Activated T-helper 1 cell treated with anti-CD3 and anti-CD28 coated beads, Interleukin-12 subunit alpha, Interleukin-12 subunit beta, Interleukin-2, Interleukin-4 antibody, amounts not matched to agents 30 ng/mL and 10 ng/mL and 1 ng/mL, durations not matched to agents 14 hours and 24 hours and 36 hours (primary cell): Measurements from ENCODE around the gene MIX23. TPM values are rescaled to one million over a fixed set of nuclear protein-coding genes. Genes with fewer than 3 reads are reported as not detected.

Experiments
- DNase-seq: peaks from one replicate; pipeline ENCODE4 v3.0.0; 2021; ENCODE audit warnings: low spot score
- H3K27ac Mint-ChIP-seq: one replicate; pipeline ENCODE4 v1.8.0; 2021; ENCODE audit warnings: mild to moderate bottlenecking, mixed read lengths
- H3K27me3 Mint-ChIP-seq: one replicate; pipeline ENCODE4 v1.8.0; 2022; ENCODE audit warnings: mild to moderate bottlenecking, moderate library complexity, mixed read lengths; ENCODE audit not compliant: insufficient read depth
- H3K36me3 Mint-ChIP-seq: one replicate; pipeline ENCODE4 v1.8.0; 2021; ENCODE audit warnings: low read depth, mixed read lengths
- H3K4me1 Mint-ChIP-seq: one replicate; pipeline ENCODE4 v1.8.0; 2021; ENCODE audit warnings: low read depth, mixed read lengths
- H3K4me3 Mint-ChIP-seq: one replicate; pipeline ENCODE4 v1.8.0; 2021; ENCODE audit warnings: mild to moderate bottlenecking, moderate library complexity, mixed read lengths
- H3K9me3 Mint-ChIP-seq: one replicate; pipeline ENCODE4 v1.8.0; 2021; ENCODE audit warnings: mixed read lengths
- intact Hi-C: fragments of 100-400 bp; cut with micrococcal nuclease; formaldehyde crosslinking; loops from one replicate; pipeline ENCODE4 v1.15.1; 2024
- total RNA-seq: library from RNA; stranded (reverse); gene quantifications from 2 replicates; pipeline ENCODE4 v1.2.3, GENCODE V29; 2022

Gene MIX23
- total RNA-seq, 1 donor from 2014 or later = 111 TPM

DNA sequence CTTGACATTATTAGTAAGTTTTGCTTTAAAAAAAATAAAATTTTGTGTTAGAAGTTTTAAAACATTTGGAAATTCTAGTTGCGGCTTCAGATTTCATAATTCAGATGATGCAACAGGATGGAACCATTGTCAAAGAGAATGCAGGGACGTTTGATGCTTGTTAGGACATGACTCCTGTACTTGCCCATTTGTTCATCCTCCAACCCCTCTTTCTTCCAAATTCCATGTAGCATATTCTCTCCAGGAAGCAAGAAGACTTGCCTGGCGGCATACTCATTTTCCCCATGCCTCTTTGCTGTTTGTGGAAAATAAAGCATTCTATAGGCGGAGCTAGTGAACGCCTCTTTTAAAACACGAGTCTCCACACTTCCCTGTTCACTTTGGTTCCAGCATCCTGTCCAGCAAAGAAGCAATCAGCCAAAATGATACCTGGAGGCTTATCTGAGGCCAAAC, 58.1 kb downstream of the MIX23 start, which contains the start of gene CSTA:
CSTA (plus strand) TSS at position 378 of the 453 bp plus-strand sequence; CDS start at position 423, 45 bp downstream.
- no peaks in the 10 kb centered on the region for H3K36me3 Mint-ChIP-seq
- H3K27ac Mint-ChIP-seq = no peak within 1 kb of the TSS
- intact Hi-C loops = no loop called here
- peaks cover 5% of the 10 kb centered on the region for H3K9me3 Mint-ChIP-seq
- peaks cover 33% of the 10 kb centered on the region for H3K4me1 Mint-ChIP-seq
- H3K27me3 Mint-ChIP-seq = peaks cover 12% of the 10 kb centered on the region
- no peak within 1 kb of the TSS for H3K4me3 Mint-ChIP-seq
- no peak for DNase-seq

DNA sequence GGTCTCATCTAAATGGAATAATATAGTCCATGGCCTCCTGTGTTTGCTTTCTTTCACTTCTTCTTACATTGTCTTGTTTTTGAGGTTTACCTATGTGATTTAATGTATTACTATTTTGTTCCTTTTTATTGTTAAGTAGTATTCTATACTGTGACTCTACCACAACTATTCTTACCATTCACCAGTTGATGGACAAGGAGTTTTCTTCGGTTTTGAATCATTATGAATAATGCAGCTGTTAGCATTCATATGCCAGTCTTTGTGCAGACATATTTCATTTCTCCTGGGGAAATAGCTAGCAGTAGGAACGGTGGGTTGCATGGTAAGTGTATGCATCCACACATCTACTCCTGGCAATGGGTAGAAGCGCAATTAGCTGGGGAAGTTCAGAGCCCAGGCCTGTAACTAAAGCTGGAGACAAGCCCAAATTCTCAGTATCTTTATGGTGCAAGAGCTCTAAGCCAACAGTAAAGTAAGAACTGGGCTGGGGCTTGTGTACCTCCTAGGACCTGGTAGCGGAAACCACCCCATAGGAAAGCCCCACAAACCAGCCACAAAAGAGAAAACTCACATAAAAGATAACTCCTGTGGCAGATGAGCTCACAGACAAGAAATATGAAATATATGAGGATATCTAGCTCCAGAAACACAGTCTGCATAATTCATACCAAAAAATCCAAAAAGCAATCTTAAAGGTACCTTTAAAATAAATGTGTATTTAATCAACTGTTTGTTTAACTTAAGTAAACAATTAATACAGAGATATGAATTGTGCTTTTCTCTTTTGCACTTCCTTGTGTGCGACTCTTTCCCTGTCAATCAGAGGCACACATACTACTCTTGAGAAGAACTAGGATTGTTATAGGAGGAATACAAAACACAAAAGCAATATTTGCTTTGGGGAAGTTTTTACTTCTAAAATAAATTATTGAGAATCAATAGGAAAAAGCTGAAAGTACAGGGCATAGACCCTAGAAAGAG, 60.6 kb downstream of the MIX23 start:
- peaks cover 22% of the 10 kb centered on the region for H3K9me3 Mint-ChIP-seq
- H3K4me3 Mint-ChIP-seq = no peak overlapping the region
- H3K27ac Mint-ChIP-seq = peak overlapping the region; percentile 57
- DNase-seq = peak; percentile 60
- intact Hi-C loops = loop anchor here (1.0 kb wide), 3 partner anchors 23 to 176 kb away; no protein-coding TSS in a partner anchor
- peaks cover 13% of the 10 kb centered on the region for H3K27me3 Mint-ChIP-seq
- peaks cover 4% of the 10 kb centered on the region for H3K36me3 Mint-ChIP-seq
- peaks cover 40% of the 10 kb centered on the region for H3K4me1 Mint-ChIP-seq

DNA sequence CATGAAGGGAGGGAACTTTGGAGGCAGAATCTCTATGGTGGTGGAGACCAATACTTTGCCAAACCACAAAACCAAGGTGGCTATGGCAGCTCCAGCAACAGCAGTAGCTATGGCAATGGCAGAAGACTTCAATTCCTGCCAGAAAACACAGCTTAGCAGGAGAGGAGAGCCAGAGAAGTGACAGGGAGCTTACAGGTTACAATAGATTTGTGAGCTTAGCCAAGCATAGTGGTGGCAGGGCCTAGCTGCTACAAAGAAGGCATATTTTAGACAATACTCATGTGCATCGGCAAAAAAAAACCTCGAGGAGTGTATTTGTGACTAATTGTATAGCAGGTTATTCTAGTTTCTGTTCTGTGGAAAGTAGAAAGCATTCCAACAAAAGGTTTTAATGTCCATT, 64.4 kb downstream of the MIX23 start:
- no peak overlapping the region for H3K27ac Mint-ChIP-seq
- no peak for DNase-seq
- H3K36me3 Mint-ChIP-seq = peaks cover 4% of the 10 kb centered on the region
- peaks cover 32% of the 10 kb centered on the region for H3K4me1 Mint-ChIP-seq
- H3K9me3 Mint-ChIP-seq = peaks cover 22% of the 10 kb centered on the region
- intact Hi-C loops = no loop called here
- no peak overlapping the region for H3K4me3 Mint-ChIP-seq
- H3K27me3 Mint-ChIP-seq = peaks cover 2% of the 10 kb centered on the region

- no peak overlapping the region for H3K4me3 Mint-ChIP-seq
- H3K27ac Mint-ChIP-seq = no peak overlapping the region
- H3K27me3 Mint-ChIP-seq = peaks cover 2% of the 10 kb centered on the region
- DNase-seq = no peak
- peaks cover 22% of the 10 kb centered on the region for H3K9me3 Mint-ChIP-seq
- peaks cover 21% of the 10 kb centered on the region for H3K4me1 Mint-ChIP-seq
- intact Hi-C loops = no loop called here
- H3K36me3 Mint-ChIP-seq = peaks cover 4% of the 10 kb centered on the region
These were observed 66.7 kb downstream of the MIX23 start for GRCh38 chr3:122316368-122316767.

DNA sequence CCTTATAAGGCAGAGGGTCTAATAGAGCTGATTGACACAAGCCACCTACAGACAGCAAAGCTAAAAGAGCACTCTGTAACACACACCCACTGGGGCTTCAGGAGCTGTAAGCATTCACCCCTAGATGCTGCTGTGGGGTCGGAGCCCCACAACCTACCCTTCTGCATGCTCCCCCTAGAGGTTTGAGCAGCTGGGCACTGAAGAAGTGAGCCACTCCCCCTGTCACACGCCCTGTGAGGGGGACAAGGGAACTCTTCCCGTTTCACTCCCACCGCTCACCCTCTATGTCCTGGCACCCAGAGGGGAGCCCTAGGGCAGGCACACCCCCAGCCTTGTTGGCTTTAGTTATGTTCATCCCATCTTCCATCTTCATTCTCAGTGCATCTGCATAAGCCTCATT, 67.4 kb downstream of the MIX23 start:
- Mint-ChIP-seq H3K4me1 (peaks cover 16% of the 10 kb centered on the region), H3K9me3 (peaks cover 22% of the 10 kb centered on the region), H3K27ac (no peak overlapping the region), H3K4me3 (no peak overlapping the region), H3K36me3 (peaks cover 4% of the 10 kb centered on the region), H3K27me3 (peaks cover 2% of the 10 kb centered on the region)
- intact Hi-C loops = no loop called here
- DNase-seq = no peak

GRCh38 chr3:122314228-122314876, 68.7 kb downstream of the MIX23 start:
- H3K9me3 Mint-ChIP-seq = peaks cover 13% of the 10 kb centered on the region
- H3K4me3 Mint-ChIP-seq = no peak overlapping the region
- no peak overlapping the region for H3K27ac Mint-ChIP-seq
- DNase-seq = no peak
- H3K4me1 Mint-ChIP-seq = peaks cover 16% of the 10 kb centered on the region
- peaks cover 2% of the 10 kb centered on the region for H3K27me3 Mint-ChIP-seq
- intact Hi-C loops = no loop called here
- H3K36me3 Mint-ChIP-seq = peaks cover 4% of the 10 kb centered on the region

DNA sequence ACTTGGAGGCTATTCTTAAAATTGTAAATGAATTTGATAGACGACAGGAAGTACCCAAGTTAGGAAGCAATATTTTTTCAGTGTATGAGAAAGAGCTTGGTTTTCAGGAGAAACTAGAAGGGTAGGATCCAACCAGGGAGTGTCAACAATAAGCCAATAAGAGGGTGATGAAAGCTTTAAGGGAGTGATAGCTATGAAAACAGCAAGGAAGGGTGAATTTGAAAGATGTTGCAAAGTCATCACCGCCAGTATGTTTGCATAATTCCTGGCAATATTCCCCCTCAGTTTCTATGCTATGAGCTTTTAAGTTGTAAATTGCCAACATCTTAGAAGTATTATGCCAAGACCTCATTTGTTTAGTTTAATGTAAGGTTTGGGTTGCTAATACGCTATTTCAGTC, 69.8 kb downstream of the MIX23 start:
- Mint-ChIP-seq H3K27ac (no peak overlapping the region), H3K4me3 (no peak overlapping the region), H3K4me1 (peaks cover 13% of the 10 kb centered on the region), H3K27me3 (peaks cover 8% of the 10 kb centered on the region), H3K36me3 (peaks cover 3% of the 10 kb centered on the region), H3K9me3 (peaks cover 7% of the 10 kb centered on the region)
- DNase-seq = no peak
- intact Hi-C loops = no loop called here

- H3K4me3 Mint-ChIP-seq = no peak overlapping the region
- no peak for DNase-seq
These were observed 70.2 kb downstream of the MIX23 start for GRCh38 chr3:122312826-122313225.

GRCh38 chr3:122310361-122310760, 72.7 kb downstream of the MIX23 start:
- Mint-ChIP-seq H3K9me3 (no peaks in the 10 kb centered on the region), H3K36me3 (no peaks in the 10 kb centered on the region), H3K4me3 (no peak overlapping the region), H3K4me1 (peaks cover 9% of the 10 kb centered on the region), H3K27me3 (peaks cover 6% of the 10 kb centered on the region), H3K27ac (no peak overlapping the region)
- DNase-seq = no peak
- intact Hi-C loops = no loop called here

More at GRCh38 chr3:122312826-122313225, 70.2 kb downstream of the MIX23 start:
- intact Hi-C loops = no loop called here
- Mint-ChIP-seq H3K9me3 (peaks cover 3% of the 10 kb centered on the region), H3K36me3 (peaks cover 2% of the 10 kb centered on the region), H3K27me3 (peaks cover 8% of the 10 kb centered on the region), H3K4me1 (peaks cover 9% of the 10 kb centered on the region), H3K27ac (peak overlapping the region; percentile 10)

Other genes with a start within 250 kb of the MIX23 start
- not detected in 2 replicates for gene CASR, start 199.6 kb downstream of the MIX23 start, total RNA-seq
- not detected in 2 replicates for gene CSTA, start 58.0 kb downstream of the MIX23 start, total RNA-seq
- gene FAM162A, start 951 bp upstream of the MIX23 start, total RNA-seq = 63.7 and 70.0 TPM in 2 replicates
- 4.3 and 5.6 TPM in 2 replicates for gene WDR5B, start 32.8 kb upstream of the MIX23 start, total RNA-seq
- gene KPNA1, start 131.7 kb upstream of the MIX23 start, total RNA-seq = 81.7 and 88.2 TPM in 2 replicates
- gene PARP9, start 181.1 kb upstream of the MIX23 start, total RNA-seq = 45.0 and 47.3 TPM in 2 replicates
- 40.8 and 44.5 TPM in 2 replicates for gene DTX3L, start 181.1 kb upstream of the MIX23 start, total RNA-seq
- 12.8 and 13.2 TPM in 2 replicates for gene PARP15, start 194.4 kb upstream of the MIX23 start, total RNA-seq